GM18951 (cell line): ENCODE measurements around the gene FSCN2.

Experiments used
- POLR2A ChIP-seq: IDR thresholded peaks from 4 replicates; pipeline ENCODE4 v1.6.1; 2011; ENCODE audit warnings: mild to moderate bottlenecking; ENCODE audit not compliant: insufficient read length, insufficient read depth; ENCODE audit errors: extremely low read depth
- in situ Hi-C: fragments of 300-500 bp; cut with MboI; formaldehyde crosslinking; loops from one replicate; pipeline ENCODE4 v1.12.0; 2022; ENCODE audit warnings: low sequenced_read_pairs, mixed read lengths, inconsistent platforms; ENCODE audit not compliant: unreplicated experiment

Gene FSCN2

GRCh38 chr17:81527591-81528383, at the start of gene FSCN2:
Gene FSCN2, plus strand, starts transcription at chr17:81528377. Its CDS starts 155 bp downstream, at chr17:81528532.
- in situ Hi-C loops, result no loop called here

DNA sequence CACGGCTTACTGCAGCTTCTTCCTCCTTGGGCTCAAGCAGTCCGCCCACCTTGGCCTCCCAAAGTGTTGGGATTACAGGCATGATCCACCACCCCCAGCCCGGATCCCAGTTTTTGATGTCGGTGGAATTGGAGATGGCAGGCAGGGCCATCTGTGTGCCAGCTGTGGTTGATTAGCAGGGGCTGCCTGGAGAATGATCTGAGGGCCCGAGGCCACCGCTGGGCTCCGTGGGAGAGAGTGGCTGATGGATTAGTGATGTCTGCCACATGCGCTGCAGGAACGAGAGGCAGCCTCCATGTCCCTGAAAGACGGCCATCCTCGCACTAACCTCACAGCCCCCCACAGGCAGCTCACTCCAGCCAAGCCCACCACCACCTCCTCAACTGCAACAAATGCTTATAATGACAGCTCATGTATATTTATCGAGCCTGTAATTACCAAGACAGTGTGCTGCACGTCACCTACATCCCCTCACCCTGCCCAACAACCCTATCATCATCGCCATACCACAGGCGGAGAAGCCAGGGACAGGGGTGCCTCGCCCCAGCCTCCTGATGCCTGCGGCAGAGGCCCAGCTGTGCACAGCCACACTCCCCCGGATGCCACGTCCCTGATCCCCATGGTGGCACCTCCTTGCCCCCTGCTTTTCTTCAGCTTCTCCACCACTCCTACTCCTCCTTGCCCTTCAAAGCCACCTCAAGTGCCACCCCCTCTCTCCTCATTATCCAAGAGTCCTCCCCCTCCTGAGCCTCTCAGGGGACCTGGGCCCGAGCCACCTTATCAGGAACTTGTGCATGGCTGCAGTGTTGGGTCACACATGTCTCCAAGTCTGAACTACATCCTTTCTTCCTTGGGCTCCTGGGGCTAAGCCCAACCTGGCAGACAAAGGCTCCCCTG, 48.8 kb upstream of the FSCN2 start:
- in situ Hi-C loops, result no loop called here
- TF ChIP-seq POLR2A, result no peak

More at GRCh38 chr17:81527591-81528383, at the start of gene FSCN2:
- TF ChIP-seq POLR2A, result no peak

DNA sequence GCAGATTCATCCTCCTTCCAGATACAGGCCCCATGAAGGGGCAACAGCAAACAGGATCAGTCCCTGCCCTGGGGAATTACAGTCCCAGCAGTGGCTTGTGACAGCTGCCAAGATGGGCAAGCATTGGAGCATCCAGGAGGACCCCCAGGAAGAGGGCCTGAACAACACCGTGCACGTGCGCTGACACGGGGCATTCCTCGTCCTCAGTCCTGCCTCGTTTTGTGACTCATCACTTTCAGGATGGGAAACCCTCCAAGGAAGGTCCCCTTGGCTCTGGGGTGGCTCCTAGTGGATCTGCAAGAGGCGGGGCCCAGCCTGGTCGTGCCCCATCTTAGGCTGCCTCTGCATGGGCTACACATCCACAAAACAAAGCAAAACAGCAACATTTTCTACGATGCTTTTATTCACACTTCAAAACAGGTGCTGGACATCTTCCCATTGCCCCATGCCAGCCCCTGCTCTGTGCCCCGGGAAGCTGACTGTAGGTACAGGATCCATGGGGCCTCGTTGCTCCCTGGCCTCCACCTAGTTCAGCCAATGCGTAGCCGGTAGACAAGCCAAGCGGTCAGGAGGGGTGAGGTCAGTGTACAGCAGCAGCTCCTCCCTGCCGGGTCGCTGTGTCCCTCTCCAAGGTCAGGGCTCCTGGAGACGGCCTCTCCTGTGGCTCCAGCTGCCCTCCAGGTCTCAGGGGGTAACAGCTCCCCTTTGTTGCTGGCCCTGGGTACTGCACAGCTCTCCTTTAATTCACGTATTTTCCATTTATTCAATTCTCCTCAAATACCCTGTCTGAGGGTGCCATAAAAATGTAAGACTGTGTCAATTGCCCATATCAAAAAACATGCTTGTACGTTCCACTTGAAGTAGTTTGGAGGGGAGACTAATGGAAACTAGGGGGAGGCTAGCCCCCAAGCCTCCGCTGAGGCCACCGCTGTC, 47.8 kb upstream of the FSCN2 start:
- in situ Hi-C loops, result no loop called here
- no peak for TF ChIP-seq POLR2A

- TF ChIP-seq POLR2A, result no peak
- in situ Hi-C loops, result no loop called here
Observed at GRCh38 chr17:81481073-81481799, 46.9 kb upstream of the FSCN2 start.

GRCh38 chr17:81481815-81482505, 46.2 kb upstream of the FSCN2 start:
- in situ Hi-C loops, result no loop called here
- no peak for TF ChIP-seq POLR2A

- in situ Hi-C loops, result no loop called here
- TF ChIP-seq POLR2A, result no peak
Observed at GRCh38 chr17:81482673-81483072, 45.5 kb upstream of the FSCN2 start.

GRCh38 chr17:81483085-81483861, 44.9 kb upstream of the FSCN2 start:
- in situ Hi-C loops, result no loop called here
- no peak for TF ChIP-seq POLR2A

DNA sequence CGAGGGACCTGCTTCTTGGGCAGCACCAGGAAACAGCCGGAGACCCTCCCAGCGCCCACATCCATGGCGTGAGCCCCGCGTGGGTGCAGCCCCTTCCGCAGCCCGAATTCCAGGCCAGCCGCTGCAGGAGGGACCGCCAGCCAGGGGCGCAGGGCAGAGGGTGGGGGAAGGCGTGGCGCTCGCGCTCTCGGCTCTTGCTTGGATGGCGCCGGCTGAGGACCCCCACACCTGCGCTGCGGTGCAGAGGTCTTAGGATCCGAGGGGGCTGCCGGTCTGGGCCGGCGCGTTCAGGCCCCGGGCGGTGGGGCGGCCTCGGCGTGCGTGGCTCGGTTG, 44.3 kb upstream of the FSCN2 start:
- in situ Hi-C loops, result no loop called here
- TF ChIP-seq POLR2A, result no peak

GRCh38 chr17:81484195-81484979, 43.8 kb upstream of the FSCN2 start:
- in situ Hi-C loops, result no loop called here
- TF ChIP-seq POLR2A, result peak; percentile 26

GRCh38 chr17:81486199-81486810, 41.9 kb upstream of the FSCN2 start:
- in situ Hi-C loops, result no loop called here
- TF ChIP-seq POLR2A, result no peak
